GM19328 (cell line): ENCODE measurements around the gene CUL2.

Experiments used
- ATAC-seq: cut with Tn5 transposase; IDR thresholded peaks from one replicate; pipeline ENCODE4 v1.9.1; 2021; ENCODE audit warnings: mild to moderate bottlenecking, moderate library complexity; ENCODE audit not compliant: unreplicated experiment

CUL2 gene

GRCh38 chr10:35090162-35090954, at the start of gene CUL2:
Gene CUL2, minus strand, starts transcription at chr10:35090341. Its CDS starts 19,024 bp downstream, at chr10:35071317.
- peak; percentile 92 for ATAC-seq

- peak; percentile 55 for ATAC-seq
These were observed 46.2 kb upstream of the CUL2 start for GRCh38 chr10:35136263-35136815.

GRCh38 chr10:35135861-35136260, 45.7 kb upstream of the CUL2 start:
- ATAC-seq = no peak

- no peak for ATAC-seq
These were observed 43.4 kb upstream of the CUL2 start for GRCh38 chr10:35133586-35133985.

- no peak for ATAC-seq
These were observed 42.6 kb upstream of the CUL2 start for GRCh38 chr10:35132727-35133126.

GRCh38 chr10:35130663-35131062, 40.5 kb upstream of the CUL2 start:
- ATAC-seq = no peak

- no peak for ATAC-seq
These were observed 39.1 kb upstream of the CUL2 start for GRCh38 chr10:35129185-35129674.

- no peak for ATAC-seq
These were observed 37.2 kb upstream of the CUL2 start for GRCh38 chr10:35127289-35127891.

- peak; percentile 73 for ATAC-seq
These were observed 36.6 kb upstream of the CUL2 start, which contains the start of gene CREM for GRCh38 chr10:35126530-35127288. Gene CREM, plus strand, starts transcription at chr10:35126846. Its CDS starts 10,990 bp downstream, at chr10:35137836.

- ATAC-seq = no peak
These were observed 36.0 kb upstream of the CUL2 start for GRCh38 chr10:35126062-35126529.

- no peak for ATAC-seq
These were observed 34.4 kb upstream of the CUL2 start for GRCh38 chr10:35124540-35124939.

GRCh38 chr10:35119378-35119777, 29.2 kb upstream of the CUL2 start:
- ATAC-seq = no peak

- ATAC-seq = no peak
These were observed 22.4 kb upstream of the CUL2 start for GRCh38 chr10:35112571-35112970.

- no peak for ATAC-seq
These were observed 13.7 kb upstream of the CUL2 start for GRCh38 chr10:35103882-35104281.

GRCh38 chr10:35097510-35097909, 7.4 kb upstream of the CUL2 start:
- no peak for ATAC-seq

- ATAC-seq = no peak
These were observed 6.2 kb upstream of the CUL2 start for GRCh38 chr10:35096312-35096711.

- ATAC-seq = no peak
These were observed 2.7 kb upstream of the CUL2 start for GRCh38 chr10:35092851-35093250.

- no peak for ATAC-seq
These were observed 2.1 kb upstream of the CUL2 start for GRCh38 chr10:35091994-35092790.

- ATAC-seq = peak; percentile 29
These were observed 455 bp downstream of the CUL2 start for GRCh38 chr10:35089611-35090161.

- ATAC-seq = no peak
These were observed 6.9 kb downstream of the CUL2 start for GRCh38 chr10:35083242-35083641.
